HCT116 (cell line): Measurements from ENCODE around the gene ZNF618. TPM values are rescaled to one million over a fixed set of nuclear protein-coding genes. Genes with fewer than 3 reads are reported as not detected.

ENCODE experiments used
- ATAC-seq: fragments of 200-7000 bp; cut with Tn5 transposase; 2 replicates; pipeline ENCODE4 v1.9.1; 2020; ENCODE audit warnings: mild to moderate bottlenecking, moderate library complexity
- BruUV-seq: library from RNA; stranded (reverse); fragments of 400-500 nt; replicated peaks from 2 replicates; lab custom pipeline; 2021; lab: Mats Ljungman, UMichigan
- CTCF ChIA-PET: fragments of 300-600 bp; sonication (Branson Sonifier 250); formaldehyde crosslinking; loops from one replicate; lab custom pipeline; 2021; ENCODE audit warnings: antibody characterized with exemption; lab: Charles Lee
- POLR2A ChIA-PET: fragments of 300-600, 350-600 bp; sonication (Branson Sonifier 250); formaldehyde crosslinking; loops from one replicate; lab custom pipeline; 2021; ENCODE audit warnings: antibody characterized with exemption; lab: Charles Lee
- RAD21 ChIA-PET, 2 experiments: fragments of 300-600 bp; sonication (Branson Sonifier 250); formaldehyde crosslinking; loops; one replicate each; lab custom pipeline; 2023; ENCODE audit warnings: low total read pairs in 2 of 2; ENCODE audit not compliant: uncharacterized antibody in 2 of 2, unreplicated experiment in 2 of 2, low non-redundant PET in 1 of 2; lab: Charles Lee
- DNase-seq: peaks from one replicate; pipeline ENCODE4 v3.0.0-alpha.2; 2010; ENCODE audit warnings: low read depth, low spot score
- H2AFZ ChIP-seq: fragments of 200-600 bp; shearing (Covaris generic), sonication (generic); 2 replicates; pipeline ENCODE4 v1.6.1; 2017; ENCODE audit warnings: low read depth, mixed run types, mixed read lengths, antibody characterized with exemption, low read length; ENCODE audit not compliant: poor library complexity, severe bottlenecking
- H3K27ac ChIP-seq: 2 replicates; pipeline ENCODE4 v1.5.1; 2012; ENCODE audit warnings: low read depth, low read length
- H3K27me3 ChIP-seq: fragments of 200-600 bp; sonication (generic); 2 replicates; pipeline ENCODE4 v1.6.1; 2016; ENCODE audit warnings: mixed run types, low read length, mixed read lengths; ENCODE audit not compliant: insufficient read depth
- H3K36me3 ChIP-seq, 2 experiments: fragments of 200-500 bp in 1 of 2; fragments of 200-600 bp in 1 of 2; sonication (Bioruptor generic) in 1 of 2; sonication (generic) in 1 of 2; 2 replicates each; pipeline versions ENCODE4 v1.5.1 to v1.6.1; 2014 to 2016; ENCODE audit warnings: low read length in 2 of 2, inconsistent platforms in 1 of 2, mixed read lengths in 1 of 2, mixed run types in 1 of 2; ENCODE audit not compliant: insufficient read depth in 2 of 2, control insufficient read depth in 1 of 2
- H3K4me1 ChIP-seq, 2 experiments: fragments of 200-600 bp in 1 of 2; sonication (generic) in 1 of 2; 2 replicates each; pipeline versions ENCODE4 v1.5.1 to v1.6.1; 2012 to 2017; ENCODE audit warnings: low read length in 2 of 2, inconsistent platforms in 1 of 2, mild to moderate bottlenecking in 1 of 2, mixed read lengths in 1 of 2, mixed run types in 1 of 2, moderate library complexity in 1 of 2; ENCODE audit not compliant: insufficient read depth in 2 of 2, control insufficient read depth in 1 of 2
- H3K4me2 ChIP-seq: fragments of 200-600 bp; sonication (generic); 2 replicates; pipeline ENCODE4 v1.6.1; 2017; ENCODE audit warnings: mixed run types, low read length, mixed read lengths
- H3K4me3 ChIP-seq, 2 experiments: fragments of 200-600 bp in 1 of 2; sonication (generic) in 1 of 2; replicated peaks in 1 of 2; 2 replicates each; pipeline ENCODE4 v1.5.1; 2011 to 2016; ENCODE audit warnings: low read length in 2 of 2, control low read depth in 1 of 2, low read depth in 1 of 2, mild to moderate bottlenecking in 1 of 2, mixed read lengths in 1 of 2, mixed run types in 1 of 2
- H3K79me2 ChIP-seq: fragments of 200-600 bp; sonication (generic); 2 replicates; pipeline ENCODE4 v1.6.1; 2017; ENCODE audit warnings: mild to moderate bottlenecking, mixed run types, low read length, moderate library complexity, mixed read lengths; ENCODE audit not compliant: insufficient read depth
- H3K9ac ChIP-seq: fragments of 200-600 bp; sonication (generic); 2 replicates; pipeline ENCODE4 v1.6.1; 2016; ENCODE audit warnings: low read length, mixed read lengths
- H3K9me2 ChIP-seq: fragments of 200-600 bp; sonication (generic), shearing (Covaris generic); 2 replicates; pipeline ENCODE4 v1.6.1; 2017; ENCODE audit warnings: mixed run types, mild to moderate bottlenecking, moderate library complexity; ENCODE audit not compliant: insufficient read depth
- H3K9me3 ChIP-seq, 2 experiments: fragments of 200-500 bp in 1 of 2; fragments of 200-600 bp in 1 of 2; sonication (Bioruptor generic) in 1 of 2; sonication (generic) in 1 of 2; 2 replicates each; pipeline ENCODE4 v1.6.1; 2014 to 2017; ENCODE audit warnings: low read length in 2 of 2, mixed read lengths in 2 of 2, inconsistent platforms in 1 of 2, low read depth in 1 of 2, mild to moderate bottlenecking in 1 of 2, mixed run types in 1 of 2, moderate library complexity in 1 of 2; ENCODE audit not compliant: control insufficient read depth in 1 of 2, insufficient read depth in 1 of 2
- H4K20me1 ChIP-seq: fragments of 200-600 bp; sonication (generic), shearing (Covaris generic); 2 replicates; pipeline ENCODE4 v1.6.1; 2017; ENCODE audit warnings: mixed run types, mild to moderate bottlenecking, moderate library complexity; ENCODE audit not compliant: insufficient read depth
- CBX3 ChIP-seq: IDR thresholded peaks from 2 replicates; pipeline ENCODE4 v1.6.1; 2012; ENCODE audit warnings: low read depth
- CEBPB ChIP-seq: IDR thresholded peaks from 2 replicates; pipeline ENCODE4 v1.6.1; 2012; ENCODE audit warnings: low read depth
- EGR1 ChIP-seq: IDR thresholded peaks from 2 replicates; pipeline ENCODE4 v1.6.1; 2012; ENCODE audit warnings: low read depth
- ELF1 ChIP-seq: IDR thresholded peaks from 2 replicates; pipeline ENCODE4 v1.6.1; 2012; ENCODE audit warnings: low read depth, borderline replicate concordance
- FOSL1 ChIP-seq: IDR thresholded peaks from 2 replicates; pipeline ENCODE4 v1.6.1; 2012; ENCODE audit warnings: low read depth
- POLR2A ChIP-seq: IDR thresholded peaks from 2 replicates; pipeline ENCODE4 v1.7.0; 2011; ENCODE audit warnings: borderline replicate concordance; ENCODE audit not compliant: insufficient read depth, insufficient read length; ENCODE audit errors: extremely low read depth
- REST ChIP-seq: IDR thresholded peaks from 2 replicates; pipeline ENCODE4 v1.6.1; 2012; ENCODE audit warnings: low read depth
- SIN3A ChIP-seq: IDR thresholded peaks from 2 replicates; pipeline ENCODE4 v1.6.1; 2012; ENCODE audit warnings: low read depth
- YY1 ChIP-seq: IDR thresholded peaks from 2 replicates; pipeline ENCODE4 v1.6.1; 2011; ENCODE audit warnings: low read length, low read depth, moderate library complexity, mild to moderate bottlenecking; ENCODE audit not compliant: insufficient replicate concordance; ENCODE audit errors: extremely low read depth
- intact Hi-C: fragments of 100-400 bp; cut with micrococcal nuclease; formaldehyde crosslinking; loops from 2 replicates; pipeline ENCODE4 v1.10.0; 2022
- total RNA-seq: library from RNA; stranded (reverse); gene quantifications from one replicate; pipeline ENCODE4 v1.2.1, GENCODE V29; 2021; ENCODE audit not compliant: unreplicated experiment

Gene ZNF618
- total RNA-seq, 1 experiment from 2014 or later, result 13.5 TPM

DNA sequence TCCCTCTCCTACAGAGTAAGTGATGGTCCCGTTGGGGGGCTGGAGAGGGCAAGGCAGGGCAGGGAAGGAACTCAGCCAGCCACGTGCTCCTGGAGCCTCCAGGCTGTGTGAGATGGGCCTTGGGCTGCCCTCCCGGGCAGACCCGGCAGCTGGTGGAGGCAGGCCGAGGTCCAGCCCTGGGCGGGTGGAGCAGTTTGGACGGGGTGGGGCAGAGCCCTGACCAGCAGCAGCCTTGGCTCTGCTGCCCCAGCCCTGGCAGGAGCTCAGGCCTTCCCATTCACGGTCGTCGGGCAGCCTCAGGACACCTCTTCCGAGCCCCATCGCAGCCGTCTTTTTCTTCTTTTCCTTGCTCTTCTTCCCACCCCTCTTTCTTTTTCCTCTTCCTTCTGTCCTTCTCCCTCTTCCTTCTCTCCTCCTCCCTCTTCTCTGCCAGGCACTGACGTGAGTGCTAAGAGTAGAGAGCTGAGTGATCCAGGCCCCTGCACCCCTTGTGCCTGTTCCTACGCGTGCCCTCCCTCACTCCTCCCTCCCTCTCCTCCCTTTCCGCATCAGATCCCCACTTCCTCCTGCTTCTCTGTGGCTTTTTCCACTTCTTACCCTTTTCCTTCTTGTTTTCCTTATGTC lies 159.2 kb downstream of the ZNF618 start:
- ChIA-PET CTCF (no interaction called here), RAD21 (no interaction called here), POLR2A (no interaction called here)
- Histone ChIP-seq H2AFZ (no peak overlapping the region), H3K4me2 (no peak overlapping the region), H3K27ac (no peak overlapping the region), H3K4me1 (no peaks in the 10 kb centered on the region), H3K9me3 (no peaks in the 10 kb centered on the region), H4K20me1 (no peaks in the 10 kb centered on the region), H3K9ac (no peak overlapping the region), H3K79me2 (no peaks in the 10 kb centered on the region), H3K27me3 (no peaks in the 10 kb centered on the region), H3K9me2 (no peaks in the 10 kb centered on the region), H3K36me3 (no peaks in the 10 kb centered on the region), H3K4me3 (no peak overlapping the region)
- no TSS peak for BruUV-seq
- intact Hi-C loops, result no loop called here
- ATAC-seq (no peak), DNase-seq (no peak)
- no peak for TF ChIP-seq POLR2A
- TF ChIP-seq SIN3A, result no peak
- no peak for TF ChIP-seq CBX3
- TF ChIP-seq REST, result no peak
- TF ChIP-seq ELF1, result no peak
- no peak for TF ChIP-seq YY1
- no peak for TF ChIP-seq CEBPB
- TF ChIP-seq FOSL1, result no peak
- no peak for TF ChIP-seq EGR1
